Cardiac fibroblast (primary cell): ENCODE data around the gene C5orf34.

Experiments
- DNase-seq, 2 donors: peaks; one replicate each; pipeline versions ENCODE4 v3.0.0 to v3.0.0-alpha.2; 2010; ENCODE audit warnings: low read depth in 2 of 2
- H3K4me3 ChIP-seq, 2 donors: replicated peaks in 1 of 2; 1 replicate in 1 of 2; 2 replicates in 1 of 2; pipeline ENCODE4 v1.5.1; 2011; ENCODE audit warnings: low read depth in 2 of 2, low read length in 2 of 2, mild to moderate bottlenecking in 2 of 2, moderate library complexity in 1 of 2
- TF ChIP-seq, protein P1 (sequence below): IDR thresholded peaks from one replicate; pipeline ENCODE4 v1.5.1; 2011; ENCODE audit warnings: low read depth, mild to moderate bottlenecking, low read length, inconsistent platforms

The C5orf34 gene

DNA sequence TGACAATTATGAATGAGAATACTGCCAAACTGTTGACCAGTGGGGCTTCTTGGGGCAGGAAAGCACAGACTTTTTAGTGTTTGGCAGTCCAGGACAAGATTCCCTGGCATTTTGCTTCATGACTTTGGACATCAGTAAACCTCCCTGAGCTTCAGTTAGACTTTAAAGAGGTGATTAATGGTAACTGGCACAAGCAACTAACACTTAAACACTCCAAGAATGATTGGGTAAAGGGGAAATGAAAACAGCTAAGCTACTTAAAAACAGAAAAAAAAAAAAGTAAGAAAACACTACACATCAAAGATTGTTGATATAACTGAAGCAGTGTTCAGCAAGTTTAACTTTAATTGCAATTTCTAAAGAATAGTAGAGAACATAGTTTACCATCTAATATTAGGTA, 28.5 kb upstream of the C5orf34 start:
- TF ChIP-seq, protein P1, sequence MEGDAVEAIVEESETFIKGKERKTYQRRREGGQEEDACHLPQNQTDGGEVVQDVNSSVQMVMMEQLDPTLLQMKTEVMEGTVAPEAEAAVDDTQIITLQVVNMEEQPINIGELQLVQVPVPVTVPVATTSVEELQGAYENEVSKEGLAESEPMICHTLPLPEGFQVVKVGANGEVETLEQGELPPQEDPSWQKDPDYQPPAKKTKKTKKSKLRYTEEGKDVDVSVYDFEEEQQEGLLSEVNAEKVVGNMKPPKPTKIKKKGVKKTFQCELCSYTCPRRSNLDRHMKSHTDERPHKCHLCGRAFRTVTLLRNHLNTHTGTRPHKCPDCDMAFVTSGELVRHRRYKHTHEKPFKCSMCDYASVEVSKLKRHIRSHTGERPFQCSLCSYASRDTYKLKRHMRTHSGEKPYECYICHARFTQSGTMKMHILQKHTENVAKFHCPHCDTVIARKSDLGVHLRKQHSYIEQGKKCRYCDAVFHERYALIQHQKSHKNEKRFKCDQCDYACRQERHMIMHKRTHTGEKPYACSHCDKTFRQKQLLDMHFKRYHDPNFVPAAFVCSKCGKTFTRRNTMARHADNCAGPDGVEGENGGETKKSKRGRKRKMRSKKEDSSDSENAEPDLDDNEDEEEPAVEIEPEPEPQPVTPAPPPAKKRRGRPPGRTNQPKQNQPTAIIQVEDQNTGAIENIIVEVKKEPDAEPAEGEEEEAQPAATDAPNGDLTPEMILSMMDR: no peak
- DNase-seq: no peak
- no peak overlapping the region for H3K4me3 ChIP-seq

DNA sequence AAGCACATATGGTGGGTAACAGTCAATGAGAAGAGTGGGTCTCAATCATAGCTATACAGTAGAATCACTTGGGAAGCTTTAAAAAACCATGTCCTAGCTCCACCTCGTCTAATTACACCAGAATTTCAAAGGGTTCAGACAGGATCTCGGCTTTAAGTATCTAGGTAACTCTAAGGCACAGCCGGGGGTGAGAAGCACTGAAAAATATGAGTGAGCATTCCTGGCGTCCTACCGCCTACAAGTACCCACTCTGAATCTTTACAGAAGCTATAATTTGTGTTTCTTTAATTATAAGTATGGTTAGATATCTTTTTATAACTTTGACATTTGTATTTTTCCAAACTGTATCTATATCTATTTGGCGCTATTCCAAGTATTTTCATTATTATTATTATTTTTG, 25.8 kb upstream of the C5orf34 start:
- DNase-seq: no peak
- TF ChIP-seq, protein P1: no peak
- H3K4me3 ChIP-seq: no peak overlapping the region

DNA sequence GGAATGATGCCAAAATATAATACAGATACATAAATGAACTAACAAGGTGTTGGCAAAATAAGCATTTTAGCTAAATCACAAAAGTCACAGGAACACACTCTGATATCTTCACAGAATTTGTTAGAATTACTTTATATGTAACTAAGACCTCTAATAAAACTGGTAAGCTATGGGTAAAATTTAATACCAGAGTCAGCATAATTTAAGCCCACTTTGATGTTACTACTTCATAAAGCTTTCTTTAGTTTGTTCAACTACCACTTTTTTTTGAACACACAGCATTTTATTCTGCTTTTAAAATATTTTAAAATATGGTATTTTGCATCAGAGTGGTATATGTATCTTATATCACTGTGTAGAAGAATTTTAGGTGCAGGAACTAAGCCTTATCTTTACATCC, 22.0 kb upstream of the C5orf34 start:
- TF ChIP-seq, protein P1: no peak
- H3K4me3 ChIP-seq: no peak overlapping the region
- DNase-seq: no peak

DNA sequence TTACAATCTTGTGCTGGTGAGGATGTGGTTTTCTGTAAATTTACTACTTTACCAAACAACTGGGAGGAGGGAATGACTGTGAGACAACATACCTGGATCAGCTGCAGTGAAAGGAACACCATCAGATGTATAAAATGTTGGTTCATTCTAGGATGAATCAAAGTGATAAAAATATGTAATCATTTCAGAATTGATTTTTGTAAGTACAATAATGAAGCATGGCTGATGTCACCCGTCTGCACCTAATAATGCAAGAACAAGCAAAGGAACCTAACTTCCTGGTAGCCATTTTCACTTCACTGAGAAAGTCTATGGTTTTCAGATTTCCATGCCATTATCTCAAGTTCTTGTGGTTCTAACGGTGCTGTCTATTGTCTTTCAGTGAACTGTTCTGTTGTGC, 18.7 kb upstream of the C5orf34 start:
- TF ChIP-seq, protein P1: no peak
- no peak overlapping the region for H3K4me3 ChIP-seq
- no peak for DNase-seq

DNA sequence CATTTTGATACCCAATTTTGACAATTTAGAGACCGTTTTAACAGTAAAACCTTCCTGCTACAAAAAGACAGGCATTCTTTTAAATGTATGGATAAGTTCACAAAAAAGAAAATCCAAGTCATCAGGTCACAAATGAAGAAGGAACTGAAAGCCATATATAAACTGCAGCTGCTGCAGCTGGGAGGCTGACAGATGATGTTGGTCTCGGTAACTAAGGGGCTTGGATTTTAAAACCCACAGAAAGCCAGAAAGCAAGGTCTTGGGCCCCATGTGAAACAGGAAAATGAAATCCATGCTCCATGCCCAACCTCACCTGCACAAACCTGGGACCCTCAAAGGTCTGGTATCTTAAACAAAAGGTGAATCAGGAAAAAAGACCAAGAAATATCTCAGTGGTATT, 15.7 kb upstream of the C5orf34 start:
- DNase-seq: no peak
- TF ChIP-seq, protein P1: no peak
- no peak overlapping the region for H3K4me3 ChIP-seq

DNA sequence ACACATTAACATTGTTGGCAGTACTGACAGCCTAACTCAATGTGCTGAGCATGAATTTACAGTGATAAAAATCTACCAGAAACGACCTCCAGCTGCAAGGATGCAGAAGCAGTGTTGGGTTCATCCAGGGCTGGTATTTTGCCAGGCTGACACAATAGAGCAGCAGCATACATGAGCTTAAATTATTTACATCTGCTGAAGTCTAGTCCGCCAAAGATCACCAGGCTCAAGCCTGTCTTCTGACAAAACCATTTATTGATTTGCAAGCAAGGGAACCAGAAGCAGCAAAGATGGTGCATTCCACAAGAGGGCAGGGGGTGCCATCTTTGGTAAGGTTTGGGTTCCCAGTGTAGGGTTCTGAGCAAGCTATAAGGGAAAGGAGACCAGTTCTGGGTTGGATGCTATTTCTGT, 8.7 kb upstream of the C5orf34 start:
- TF ChIP-seq, protein P1: no peak
- DNase-seq: no peak
- no peak overlapping the region for H3K4me3 ChIP-seq

DNA sequence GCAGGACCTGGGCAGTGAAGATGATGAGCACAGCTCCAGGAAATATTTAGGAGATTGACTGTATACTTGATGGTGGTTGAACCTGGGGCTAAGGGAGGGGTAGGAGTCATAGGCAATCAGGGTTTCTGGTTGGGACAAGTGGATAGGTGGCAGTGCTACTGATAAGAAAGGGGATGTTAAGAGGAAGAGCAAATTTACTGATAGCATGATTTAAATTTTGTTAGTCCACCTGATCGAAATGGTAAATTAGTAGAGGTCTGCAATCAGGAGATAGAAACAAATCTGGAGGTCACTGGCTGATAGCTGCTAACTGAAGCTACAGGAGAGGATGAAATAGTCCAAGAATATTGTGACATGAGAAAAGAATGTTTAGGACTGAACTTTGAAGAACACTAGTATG, 5.7 kb upstream of the C5orf34 start:
- no peak overlapping the region for H3K4me3 ChIP-seq
- DNase-seq: no peak
- TF ChIP-seq, protein P1: no peak
